Activated CD8-positive, alpha-beta memory T cell treated with anti-CD3 and anti-CD28 coated beads for 1 hour (primary cell): ENCODE data around the gene KLRF1.
"Not testable (repeated sequence)": the region's sequence is repeated elsewhere in the genome, so short reads cannot be mapped to it uniquely, and the experiment has no call there.

Experiments used
- DNase-seq, 2 donors: peaks; one replicate each; pipeline ENCODE4 v3.0.0-alpha.2; 2020; ENCODE audit warnings: low read depth in 1 of 2; ENCODE audit errors: extremely low read depth in 1 of 2

The KLRF1 gene

DNA sequence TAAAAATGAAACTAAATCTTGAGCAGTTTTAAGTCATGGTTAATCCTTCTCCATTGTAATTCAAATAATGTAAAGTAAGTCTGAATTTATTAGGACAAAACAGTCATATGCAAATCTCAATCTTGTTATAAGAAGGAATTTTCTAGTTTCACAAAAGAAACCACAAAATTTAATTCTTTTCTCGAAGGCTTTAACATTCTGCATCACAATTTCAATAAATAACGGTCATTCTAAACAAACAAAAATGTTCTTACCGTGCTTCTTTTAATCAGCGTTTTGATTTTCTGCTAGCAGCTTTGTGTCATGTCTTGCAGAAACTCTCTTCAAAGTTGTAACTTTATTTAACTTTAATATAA lies 41.6 kb downstream of the KLRF1 start:
- no peak for DNase-seq

DNA sequence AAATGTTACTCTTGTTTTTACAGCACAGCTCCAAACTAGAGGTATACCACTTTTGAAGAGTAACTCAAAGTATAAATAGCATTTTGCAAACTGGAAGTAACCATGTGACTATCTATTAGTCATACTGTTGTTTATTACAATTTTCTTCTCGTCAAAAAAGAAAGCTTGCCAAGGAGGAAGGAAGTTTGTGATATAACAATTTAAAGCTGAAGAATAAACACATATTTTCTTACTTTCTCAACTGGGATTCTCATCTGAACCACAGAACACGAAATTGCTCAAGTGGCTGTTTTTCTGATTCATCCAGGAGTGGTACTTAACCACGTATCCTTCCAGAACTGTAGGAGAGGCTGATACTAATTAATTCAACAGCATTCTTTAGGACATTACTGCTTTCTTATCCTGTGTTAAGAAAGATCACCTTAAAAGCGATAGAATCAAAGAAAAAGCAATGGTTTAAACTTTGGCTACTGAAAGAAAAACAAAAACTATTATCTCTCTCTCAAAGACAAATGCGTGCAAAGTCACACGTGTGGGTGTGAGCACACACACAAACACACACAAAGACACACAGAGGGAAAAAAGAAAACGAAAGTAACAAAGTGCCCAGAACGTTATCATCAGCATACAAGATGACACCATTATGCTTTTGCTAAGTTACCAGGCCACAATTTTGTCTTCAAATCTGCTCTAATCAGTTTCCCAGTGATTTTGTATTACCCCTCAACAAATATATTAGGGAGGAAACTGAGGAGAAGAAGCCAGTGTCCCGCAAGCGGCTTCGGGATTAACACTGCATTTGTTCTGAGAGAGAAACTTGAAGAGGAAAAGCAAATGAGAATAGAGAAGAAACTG lies 42.3 kb downstream of the KLRF1 start, which contains the start of gene CLEC2B:
TSS of gene CLEC2B (minus strand) at position 48 of the 855 bp plus-strand sequence.
- DNase-seq, result no peak

GRCh38 chr12:9870286-9870866 lies 43.1 kb downstream of the KLRF1 start:
- DNase-seq, result no peak

- no peak for DNase-seq
These were observed 44.9 kb downstream of the KLRF1 start for GRCh38 chr12:9872162-9872561.

DNA sequence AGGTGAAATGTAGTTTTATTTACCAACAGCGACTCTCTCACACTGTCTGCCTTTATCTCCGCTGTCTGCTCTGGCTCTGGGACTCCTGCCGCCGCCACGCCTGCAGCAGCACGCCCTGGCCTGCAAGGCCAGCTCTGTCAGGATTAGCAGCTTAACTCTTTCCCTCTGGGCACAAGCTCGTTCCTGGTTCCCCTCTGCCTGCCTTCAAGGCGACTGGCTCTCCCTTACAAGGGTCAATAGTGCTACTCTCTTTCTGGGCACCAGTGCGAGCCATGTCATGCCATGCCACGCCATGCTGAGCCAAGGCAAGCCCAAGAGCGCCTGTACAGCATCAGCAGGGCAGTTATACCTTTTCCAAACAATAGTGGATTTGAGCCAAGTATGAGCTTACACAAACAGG lies 45.5 kb downstream of the KLRF1 start:
- no peak for DNase-seq

- DNase-seq, result not testable (repeated sequence)
These were observed 48.8 kb downstream of the KLRF1 start for GRCh38 chr12:9876120-9876519.

DNA sequence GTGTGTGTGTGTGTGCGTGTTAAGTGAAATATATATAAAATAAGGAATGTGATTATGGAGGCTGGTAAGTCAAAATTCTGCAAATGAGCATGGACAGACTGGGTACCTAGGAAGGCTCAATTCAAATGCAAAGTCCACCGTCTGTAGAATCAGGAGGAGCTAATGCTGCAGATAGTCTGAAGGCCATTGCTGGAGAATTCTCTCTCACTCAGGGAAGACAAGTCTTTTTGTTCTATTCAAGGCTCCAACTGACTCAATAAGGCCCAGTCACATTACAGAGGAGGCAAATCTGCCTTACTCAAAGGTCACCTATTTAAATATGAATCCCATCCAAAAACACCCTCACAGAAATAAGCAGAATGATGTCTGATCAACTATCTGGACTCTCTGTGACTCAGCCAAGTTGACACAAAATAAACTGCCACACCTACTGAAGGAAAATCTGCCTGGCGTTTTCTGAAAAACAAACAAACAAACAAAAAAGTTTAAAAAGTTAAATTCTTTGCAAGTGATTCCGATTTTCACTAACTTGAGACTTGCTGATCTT lies 53.3 kb downstream of the KLRF1 start:
- no peak for DNase-seq

GRCh38 chr12:9881246-9881645 lies 54.0 kb downstream of the KLRF1 start, which contains the start of gene KLRF2:
TSS of gene KLRF2 (plus strand) at chr12:9881489. CDS start at chr12:9881596, 107 bp downstream.
- no peak for DNase-seq

GRCh38 chr12:9881988-9882387 lies 54.7 kb downstream of the KLRF1 start:
- DNase-seq, result no peak

GRCh38 chr12:9883175-9883574 lies 55.9 kb downstream of the KLRF1 start:
- no peak for DNase-seq

- no peak for DNase-seq
These were observed 61.5 kb downstream of the KLRF1 start for GRCh38 chr12:9888665-9889273.
